GM23338 (cell line): ENCODE measurements around the gene SLC35F1. TPM values are rescaled to one million over a fixed set of nuclear protein-coding genes. Genes with fewer than 3 reads are reported as not detected.

Experiments
- ATAC-seq: fragments of 200-7000 bp; cut with Tn5 transposase; 3 replicates; pipeline ENCODE4 v1.9.1; 2020
- DNase-seq: peaks from one replicate; pipeline ENCODE4 v3.0.0-alpha.2; 2015; ENCODE audit warnings: low spot score
- H2AFZ ChIP-seq: fragments of 200-600 bp; sonication (generic); 2 replicates; pipeline ENCODE4 v1.8.0; 2016; ENCODE audit warnings: antibody characterized with exemption, mild to moderate bottlenecking, moderate library complexity
- H3F3A ChIP-seq: fragments of 200-600 bp; sonication (generic); replicated peaks from 2 replicates; pipeline ENCODE4 v1.8.0; 2017; ENCODE audit warnings: antibody characterized with exemption, mixed run types, low read depth
- H3K27ac ChIP-seq: fragments of 200-600 bp; sonication (generic); 2 replicates; pipeline ENCODE4 v1.6.1; 2016; ENCODE audit warnings: low read depth
- H3K27me3 ChIP-seq: fragments of 200-600 bp; sonication (generic); 2 replicates; pipeline ENCODE4 v1.8.0; 2016; ENCODE audit warnings: mild to moderate bottlenecking, mixed run types, moderate library complexity; ENCODE audit not compliant: insufficient read depth
- H3K36me3 ChIP-seq: fragments of 200-600 bp; sonication (generic); 2 replicates; pipeline ENCODE4 v1.8.0; 2016; ENCODE audit warnings: mild to moderate bottlenecking; ENCODE audit not compliant: insufficient read depth
- H3K4me1 ChIP-seq: fragments of 200-600 bp; sonication (generic); 2 replicates; pipeline ENCODE4 v1.8.0; 2016; ENCODE audit warnings: mild to moderate bottlenecking, moderate library complexity; ENCODE audit not compliant: insufficient read depth
- H3K4me2 ChIP-seq: fragments of 200-600 bp; sonication (generic); 2 replicates; pipeline ENCODE4 v1.7.1; 2017; ENCODE audit warnings: mixed run types
- H3K4me3 ChIP-seq: fragments of 200-600 bp; sonication (generic); 2 replicates; pipeline ENCODE4 v1.6.1; 2016; ENCODE audit warnings: mixed run types
- H3K79me2 ChIP-seq: fragments of 200-600 bp; sonication (generic); replicated peaks from 2 replicates; pipeline ENCODE4 v1.8.0; 2017; ENCODE audit warnings: mild to moderate bottlenecking; ENCODE audit not compliant: insufficient read depth
- H3K9me2 ChIP-seq: fragments of 200-600 bp; sonication (generic); 2 replicates; pipeline ENCODE4 v1.8.0; 2017; ENCODE audit not compliant: insufficient read depth
- H4K20me1 ChIP-seq: fragments of 200-600 bp; sonication (generic); replicated peaks from 2 replicates; pipeline ENCODE4 v1.8.0; 2017; ENCODE audit warnings: mild to moderate bottlenecking; ENCODE audit not compliant: insufficient read depth
- H3K27ac Mint-ChIP-seq: 2 replicates; pipeline ENCODE4 v1.8.0; 2020; ENCODE audit warnings: inconsistent platforms, mild to moderate bottlenecking, moderate library complexity, mixed read lengths
- H3K27me3 Mint-ChIP-seq: 3 replicates; pipeline ENCODE4 v1.8.0; 2022; ENCODE audit warnings: low read depth, mild to moderate bottlenecking, moderate library complexity, mixed read lengths, inconsistent platforms; ENCODE audit not compliant: insufficient read depth, poor library complexity
- H3K36me3 Mint-ChIP-seq: 3 replicates; pipeline ENCODE4 v1.8.0; 2021; ENCODE audit warnings: low read depth, mild to moderate bottlenecking, inconsistent platforms, moderate library complexity, mixed read lengths
- H3K4me1 Mint-ChIP-seq: 3 replicates; pipeline ENCODE4 v1.8.0; 2020; ENCODE audit warnings: mild to moderate bottlenecking, inconsistent platforms, mixed read lengths
- H3K4me3 Mint-ChIP-seq: 3 replicates; pipeline ENCODE4 v1.8.0; 2021; ENCODE audit warnings: moderate library complexity, mild to moderate bottlenecking, inconsistent platforms, mixed read lengths
- H3K9me3 Mint-ChIP-seq: 3 replicates; pipeline ENCODE4 v1.8.0; 2020; ENCODE audit warnings: moderate library complexity, mild to moderate bottlenecking, inconsistent platforms, mixed read lengths
- CREB1 ChIP-seq: fragments of 250-450 bp; sonication (Bioruptor Pico); IDR thresholded peaks from 2 replicates; pipeline ENCODE4 v1.5.0; 2020; ENCODE audit warnings: low read depth, mild to moderate bottlenecking, moderate library complexity
- EZH2 ChIP-seq: fragments of 200-600 bp; sonication (generic); IDR thresholded peaks from one replicate; pipeline ENCODE4 v1.8.0; 2017; ENCODE audit warnings: antibody characterized with exemption, mild to moderate bottlenecking, low read depth; ENCODE audit not compliant: unreplicated experiment
- NANOG ChIP-seq: IDR thresholded peaks from 2 replicates; pipeline ENCODE4 v1.6.1; 2016; ENCODE audit warnings: antibody characterized with exemption, borderline replicate concordance
- POLR2AphosphoS5 ChIP-seq: IDR thresholded peaks from 2 replicates; pipeline ENCODE4 v1.6.1; 2016; ENCODE audit warnings: antibody characterized with exemption, low read depth
- STAT1 ChIP-seq: IDR thresholded peaks from one replicate; pipeline ENCODE4 v1.6.1; 2016; ENCODE audit warnings: antibody characterized with exemption; ENCODE audit not compliant: unreplicated experiment
- ZNF114 ChIP-seq: fragments of 250-450 bp; sonication (Bioruptor Pico); IDR thresholded peaks from 2 replicates; pipeline ENCODE4 v1.5.0; 2020; ENCODE audit warnings: mild to moderate bottlenecking, moderate library complexity
- ZNF331 ChIP-seq: fragments of 250-450 bp; sonication (Bioruptor Pico); IDR thresholded peaks from 2 replicates; pipeline ENCODE4 v1.5.0; 2020; ENCODE audit warnings: low read depth, mild to moderate bottlenecking, moderate library complexity
- polyA plus RNA-seq: library from polyadenylated mRNA; unstranded; fragments of >200 nt; fragmentation: Nextera tagmentation; extraction: Ambion mirVana; gene quantifications from 2 replicates; pipeline ENCODE4 v1.2.1, GENCODE V29; 2016
- total RNA-seq: library from RNA; depleted of rRNA; stranded (reverse); fragments of >200 nt; shearing (Covaris generic); gene quantifications from 2 replicates; pipeline ENCODE4 v1.2.3, GENCODE V29; 2014
- TF ChIP-seq, protein P1 (sequence below), 2 experiments: fragments of 200-600 bp in 1 of 2; sonication (generic) in 1 of 2; conservative IDR thresholded peaks; 2 replicates each; pipeline versions ENCODE4 v1.5.1 to v1.6.1; 2016 to 2017; ENCODE audit warnings: antibody characterized with exemption in 2 of 2, low read depth in 2 of 2, mild to moderate bottlenecking in 2 of 2, moderate library complexity in 1 of 2
- TF ChIP-seq, protein P2 (sequence below): IDR thresholded peaks from one replicate; pipeline ENCODE4 v1.6.1; 2018; ENCODE audit warnings: antibody characterized with exemption; ENCODE audit not compliant: unreplicated experiment

Gene SLC35F1
- total and polyA plus RNA-seq, 2 experiments from 2014 or later, result 3.0 to 10.3 TPM

DNA sequence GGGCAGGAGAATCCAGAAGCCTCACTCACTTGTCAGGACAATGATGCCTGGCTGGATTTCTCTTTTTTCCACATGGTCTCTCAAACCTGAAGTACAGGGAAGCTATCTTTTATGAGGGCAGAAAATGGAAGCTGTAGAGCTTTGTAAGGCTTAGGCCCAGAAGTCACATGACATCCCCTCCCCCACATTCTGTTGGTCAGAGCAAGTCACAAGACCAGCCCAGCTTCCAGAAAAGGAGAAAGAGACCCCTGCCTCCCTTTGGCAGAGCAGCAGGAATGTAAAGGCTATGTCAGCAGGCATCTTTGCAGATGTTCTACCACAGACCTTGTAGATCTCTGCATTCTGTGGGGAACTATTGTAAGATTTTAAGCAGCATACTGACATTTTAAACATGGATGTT, 245.5 kb downstream of the SLC35F1 start (continued):
- no peak for TF ChIP-seq EZH2
- no peak for TF ChIP-seq POLR2AphosphoS5
- TF ChIP-seq CREB1, result no peak
- TF ChIP-seq, protein P1, sequence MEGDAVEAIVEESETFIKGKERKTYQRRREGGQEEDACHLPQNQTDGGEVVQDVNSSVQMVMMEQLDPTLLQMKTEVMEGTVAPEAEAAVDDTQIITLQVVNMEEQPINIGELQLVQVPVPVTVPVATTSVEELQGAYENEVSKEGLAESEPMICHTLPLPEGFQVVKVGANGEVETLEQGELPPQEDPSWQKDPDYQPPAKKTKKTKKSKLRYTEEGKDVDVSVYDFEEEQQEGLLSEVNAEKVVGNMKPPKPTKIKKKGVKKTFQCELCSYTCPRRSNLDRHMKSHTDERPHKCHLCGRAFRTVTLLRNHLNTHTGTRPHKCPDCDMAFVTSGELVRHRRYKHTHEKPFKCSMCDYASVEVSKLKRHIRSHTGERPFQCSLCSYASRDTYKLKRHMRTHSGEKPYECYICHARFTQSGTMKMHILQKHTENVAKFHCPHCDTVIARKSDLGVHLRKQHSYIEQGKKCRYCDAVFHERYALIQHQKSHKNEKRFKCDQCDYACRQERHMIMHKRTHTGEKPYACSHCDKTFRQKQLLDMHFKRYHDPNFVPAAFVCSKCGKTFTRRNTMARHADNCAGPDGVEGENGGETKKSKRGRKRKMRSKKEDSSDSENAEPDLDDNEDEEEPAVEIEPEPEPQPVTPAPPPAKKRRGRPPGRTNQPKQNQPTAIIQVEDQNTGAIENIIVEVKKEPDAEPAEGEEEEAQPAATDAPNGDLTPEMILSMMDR (conservative IDR thresholded peaks at IDR 0.05; ENCODE audit: low read depth in 2 of 2), result no peak
- no peak for TF ChIP-seq NANOG
- TF ChIP-seq ZNF331 (CRISPR knock-in tag), result no peak

DNA sequence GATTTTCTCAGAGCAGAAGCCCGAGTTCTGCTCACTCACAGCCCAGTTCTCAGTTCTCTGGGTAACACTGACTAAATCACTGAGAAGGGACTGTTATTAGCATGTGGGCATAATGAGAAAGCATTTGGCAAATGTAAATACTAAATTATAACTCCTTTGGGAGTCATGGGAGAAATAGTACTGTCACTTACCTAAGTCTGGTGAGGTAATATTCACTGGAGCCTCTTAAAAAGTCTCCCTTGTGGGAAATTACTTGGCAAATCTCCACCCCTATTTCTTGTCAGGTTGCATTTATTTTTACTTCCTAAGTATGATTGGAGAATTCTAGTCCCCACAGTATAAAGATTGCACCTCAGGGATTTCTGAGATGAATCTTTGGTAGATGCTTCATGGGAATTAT, 254.3 kb downstream of the SLC35F1 start:
- Histone ChIP-seq H3K4me1 (peaks cover 5% of the 10 kb centered on the region; the same call in 1 of the 2 replicates), H3K27ac (no peak overlapping the region), H3K79me2 (no peaks in the 10 kb centered on the region), H3K4me3 (no peak overlapping the region), H3F3A (no peaks in the 10 kb centered on the region), H4K20me1 (no peaks in the 10 kb centered on the region), H3K27me3 (no peaks in the 10 kb centered on the region), H3K36me3 (no peaks in the 10 kb centered on the region), H2AFZ (no peak overlapping the region), H3K4me2 (no peak overlapping the region), H3K9me2 (peaks cover 6% of the 10 kb centered on the region; the same call in 1 of the 2 replicates)
- DNase-seq (no peak), ATAC-seq (no peak)
- peaks cover 18% of the 10 kb centered on the region for H3K4me1 Mint-ChIP-seq
- no peaks in the 10 kb centered on the region for H3K9me3 Mint-ChIP-seq
- no peaks in the 10 kb centered on the region for H3K27me3 Mint-ChIP-seq
- no peak for TF ChIP-seq NANOG
- TF ChIP-seq, protein P2, sequence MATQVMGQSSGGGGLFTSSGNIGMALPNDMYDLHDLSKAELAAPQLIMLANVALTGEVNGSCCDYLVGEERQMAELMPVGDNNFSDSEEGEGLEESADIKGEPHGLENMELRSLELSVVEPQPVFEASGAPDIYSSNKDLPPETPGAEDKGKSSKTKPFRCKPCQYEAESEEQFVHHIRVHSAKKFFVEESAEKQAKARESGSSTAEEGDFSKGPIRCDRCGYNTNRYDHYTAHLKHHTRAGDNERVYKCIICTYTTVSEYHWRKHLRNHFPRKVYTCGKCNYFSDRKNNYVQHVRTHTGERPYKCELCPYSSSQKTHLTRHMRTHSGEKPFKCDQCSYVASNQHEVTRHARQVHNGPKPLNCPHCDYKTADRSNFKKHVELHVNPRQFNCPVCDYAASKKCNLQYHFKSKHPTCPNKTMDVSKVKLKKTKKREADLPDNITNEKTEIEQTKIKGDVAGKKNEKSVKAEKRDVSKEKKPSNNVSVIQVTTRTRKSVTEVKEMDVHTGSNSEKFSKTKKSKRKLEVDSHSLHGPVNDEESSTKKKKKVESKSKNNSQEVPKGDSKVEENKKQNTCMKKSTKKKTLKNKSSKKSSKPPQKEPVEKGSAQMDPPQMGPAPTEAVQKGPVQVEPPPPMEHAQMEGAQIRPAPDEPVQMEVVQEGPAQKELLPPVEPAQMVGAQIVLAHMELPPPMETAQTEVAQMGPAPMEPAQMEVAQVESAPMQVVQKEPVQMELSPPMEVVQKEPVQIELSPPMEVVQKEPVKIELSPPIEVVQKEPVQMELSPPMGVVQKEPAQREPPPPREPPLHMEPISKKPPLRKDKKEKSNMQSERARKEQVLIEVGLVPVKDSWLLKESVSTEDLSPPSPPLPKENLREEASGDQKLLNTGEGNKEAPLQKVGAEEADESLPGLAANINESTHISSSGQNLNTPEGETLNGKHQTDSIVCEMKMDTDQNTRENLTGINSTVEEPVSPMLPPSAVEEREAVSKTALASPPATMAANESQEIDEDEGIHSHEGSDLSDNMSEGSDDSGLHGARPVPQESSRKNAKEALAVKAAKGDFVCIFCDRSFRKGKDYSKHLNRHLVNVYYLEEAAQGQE, result no peak
- TF ChIP-seq STAT1, result no peak
- TF ChIP-seq CREB1, result no peak
- no peak overlapping the region for H3K4me3 Mint-ChIP-seq
- no peaks in the 10 kb centered on the region for H3K36me3 Mint-ChIP-seq
- H3K27ac Mint-ChIP-seq, result 0 out of 2 replicates have a peak overlapping the region, but pooled peaks have one; percentile 46

DNA sequence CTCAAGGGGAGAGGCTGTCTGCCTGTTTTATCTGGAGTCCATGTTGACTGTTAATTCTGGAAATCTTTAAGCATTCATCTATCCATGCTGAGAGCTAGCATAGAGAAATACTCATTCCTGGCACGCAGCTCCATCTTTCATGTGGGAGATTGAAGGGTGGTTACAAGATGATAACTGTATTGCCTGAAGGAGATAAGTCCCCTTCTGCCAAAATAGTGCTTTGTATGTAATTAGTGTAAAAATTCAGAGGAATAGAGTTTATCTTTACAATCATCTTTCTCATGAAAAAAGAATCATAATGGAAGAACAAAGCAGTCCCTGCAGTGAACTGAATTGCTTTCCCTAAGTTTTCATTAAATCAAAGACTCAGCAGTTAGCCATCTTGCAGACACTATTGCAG, 256.5 kb downstream of the SLC35F1 start:
- DNase-seq, result no peak
- no peaks in the 10 kb centered on the region for H4K20me1 ChIP-seq
- no peak overlapping the region for H3K4me3 Mint-ChIP-seq
- H3K36me3 ChIP-seq, result no peaks in the 10 kb centered on the region
- no peak overlapping the region for H3K27ac Mint-ChIP-seq
- H2AFZ ChIP-seq, result no peak overlapping the region
- H3K4me3 ChIP-seq, result no peak overlapping the region
- no peak overlapping the region for H3K27ac ChIP-seq
- no peaks in the 10 kb centered on the region for H3K27me3 ChIP-seq
- no peaks in the 10 kb centered on the region for H3K79me2 ChIP-seq
- H3F3A ChIP-seq, result no peaks in the 10 kb centered on the region
- no peaks in the 10 kb centered on the region for H3K27me3 Mint-ChIP-seq
- H3K36me3 Mint-ChIP-seq, result no peaks in the 10 kb centered on the region
- no peaks in the 10 kb centered on the region for H3K9me3 Mint-ChIP-seq
- H3K4me1 Mint-ChIP-seq, result peaks cover 18% of the 10 kb centered on the region
- H3K4me1 ChIP-seq, result peaks cover 5% of the 10 kb centered on the region; the same call in 1 of the 2 replicates
- no peak overlapping the region for H3K4me2 ChIP-seq
- H3K9me2 ChIP-seq, result 0 out of 2 replicates have a peak, but pooled peaks cover 3% of the 10 kb centered on the region
- no peak for ATAC-seq
- TF ChIP-seq, protein P1 (conservative IDR thresholded peaks at IDR 0.05; ENCODE audit: low read depth in 2 of 2), result no peak
- no peak for TF ChIP-seq NANOG
- TF ChIP-seq ZNF114 (CRISPR knock-in tag), result no peak
- no peak for TF ChIP-seq EZH2
- TF ChIP-seq, protein P2, result no peak
- TF ChIP-seq ZNF331 (CRISPR knock-in tag), result no peak
- no peak for TF ChIP-seq POLR2AphosphoS5
